Left ventricle myocardium inferior (tissue), 1 donor: ENCODE data around the gene TBX2. TPM values are rescaled to one million over a fixed set of nuclear protein-coding genes. Genes with fewer than 3 reads are reported as not detected.

ENCODE experiments used
- DNase-seq: peaks from one replicate; pipeline ENCODE4 v3.0.0-alpha.2; 2020
- H3K27ac ChIP-seq: fragments of 200-600 bp; replicated peaks from 2 replicates; pipeline ENCODE4 v1.8.0; 2021
- H3K27me3 ChIP-seq: fragments of 200-600 bp; 2 replicates; pipeline ENCODE4 v1.8.0; 2021; ENCODE audit warnings: low read depth
- H3K36me3 ChIP-seq: fragments of 200-600 bp; 2 replicates; pipeline ENCODE4 v1.8.0; 2021
- H3K4me1 ChIP-seq: fragments of 200-600 bp; 2 replicates; pipeline ENCODE4 v1.8.0; 2021
- H3K4me3 ChIP-seq: fragments of 200-600 bp; 2 replicates; pipeline ENCODE4 v1.8.0; 2021; ENCODE audit warnings: mild to moderate bottlenecking, moderate library complexity
- H3K9me3 ChIP-seq: fragments of 200-600 bp; replicated peaks from 2 replicates; pipeline ENCODE4 v1.8.0; 2021
- intact Hi-C: fragments of 100-400 bp; cut with micrococcal nuclease; formaldehyde crosslinking; loops from one replicate; pipeline ENCODE4 v1.11.0; 2022
- total RNA-seq: library from RNA; stranded (reverse); fragmentation: NEBNext Ultra II Directional; extraction: Animal tissue kit (Norgen Biotek cat#: 25700); gene quantifications from one replicate; pipeline ENCODE4 v1.2.1, GENCODE V29; 2021
- TF ChIP-seq, protein P1 (sequence below): fragments of 200-600 bp; IDR thresholded peaks from 2 replicates; pipeline ENCODE4 v1.8.0; 2021; ENCODE audit warnings: antibody characterized with exemption, mild to moderate bottlenecking, borderline replicate concordance
- donor health status: DM: no; HTN: yes; CAD: no; lungs with severe emphysema.

TBX2 gene
- total RNA-seq, 1 donor from 2014 or later: 8.2 TPM

DNA sequence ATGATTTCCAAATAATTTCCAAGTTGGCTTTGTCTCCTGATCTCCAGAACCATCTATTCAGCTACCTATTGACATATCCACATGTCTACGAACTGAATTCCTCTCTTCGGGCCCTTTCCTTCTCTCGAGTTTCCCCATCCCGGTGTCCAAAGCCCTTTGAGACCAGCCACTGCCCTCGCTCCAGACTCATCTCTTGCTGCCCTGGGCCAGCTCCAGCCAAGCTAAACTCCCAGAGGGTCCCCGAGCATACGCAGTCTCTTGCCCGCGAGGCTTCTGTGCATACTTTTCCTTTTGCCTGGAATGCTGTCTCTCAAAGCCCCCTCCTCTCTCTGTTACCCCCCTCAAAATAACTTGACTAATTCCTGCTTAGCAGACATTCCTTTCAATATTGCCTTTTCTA, 27.2 kb upstream of the TBX2 start:
- Histone ChIP-seq H3K36me3 (no peaks in the 10 kb centered on the region), H3K27me3 (no peaks in the 10 kb centered on the region), H3K27ac (no peak overlapping the region), H3K4me1 (no peaks in the 10 kb centered on the region), H3K4me3 (no peak overlapping the region), H3K9me3 (no peaks in the 10 kb centered on the region)
- intact Hi-C loops: no loop called here
- DNase-seq: no peak
- TF ChIP-seq, protein P1, sequence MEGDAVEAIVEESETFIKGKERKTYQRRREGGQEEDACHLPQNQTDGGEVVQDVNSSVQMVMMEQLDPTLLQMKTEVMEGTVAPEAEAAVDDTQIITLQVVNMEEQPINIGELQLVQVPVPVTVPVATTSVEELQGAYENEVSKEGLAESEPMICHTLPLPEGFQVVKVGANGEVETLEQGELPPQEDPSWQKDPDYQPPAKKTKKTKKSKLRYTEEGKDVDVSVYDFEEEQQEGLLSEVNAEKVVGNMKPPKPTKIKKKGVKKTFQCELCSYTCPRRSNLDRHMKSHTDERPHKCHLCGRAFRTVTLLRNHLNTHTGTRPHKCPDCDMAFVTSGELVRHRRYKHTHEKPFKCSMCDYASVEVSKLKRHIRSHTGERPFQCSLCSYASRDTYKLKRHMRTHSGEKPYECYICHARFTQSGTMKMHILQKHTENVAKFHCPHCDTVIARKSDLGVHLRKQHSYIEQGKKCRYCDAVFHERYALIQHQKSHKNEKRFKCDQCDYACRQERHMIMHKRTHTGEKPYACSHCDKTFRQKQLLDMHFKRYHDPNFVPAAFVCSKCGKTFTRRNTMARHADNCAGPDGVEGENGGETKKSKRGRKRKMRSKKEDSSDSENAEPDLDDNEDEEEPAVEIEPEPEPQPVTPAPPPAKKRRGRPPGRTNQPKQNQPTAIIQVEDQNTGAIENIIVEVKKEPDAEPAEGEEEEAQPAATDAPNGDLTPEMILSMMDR: no peak

DNA sequence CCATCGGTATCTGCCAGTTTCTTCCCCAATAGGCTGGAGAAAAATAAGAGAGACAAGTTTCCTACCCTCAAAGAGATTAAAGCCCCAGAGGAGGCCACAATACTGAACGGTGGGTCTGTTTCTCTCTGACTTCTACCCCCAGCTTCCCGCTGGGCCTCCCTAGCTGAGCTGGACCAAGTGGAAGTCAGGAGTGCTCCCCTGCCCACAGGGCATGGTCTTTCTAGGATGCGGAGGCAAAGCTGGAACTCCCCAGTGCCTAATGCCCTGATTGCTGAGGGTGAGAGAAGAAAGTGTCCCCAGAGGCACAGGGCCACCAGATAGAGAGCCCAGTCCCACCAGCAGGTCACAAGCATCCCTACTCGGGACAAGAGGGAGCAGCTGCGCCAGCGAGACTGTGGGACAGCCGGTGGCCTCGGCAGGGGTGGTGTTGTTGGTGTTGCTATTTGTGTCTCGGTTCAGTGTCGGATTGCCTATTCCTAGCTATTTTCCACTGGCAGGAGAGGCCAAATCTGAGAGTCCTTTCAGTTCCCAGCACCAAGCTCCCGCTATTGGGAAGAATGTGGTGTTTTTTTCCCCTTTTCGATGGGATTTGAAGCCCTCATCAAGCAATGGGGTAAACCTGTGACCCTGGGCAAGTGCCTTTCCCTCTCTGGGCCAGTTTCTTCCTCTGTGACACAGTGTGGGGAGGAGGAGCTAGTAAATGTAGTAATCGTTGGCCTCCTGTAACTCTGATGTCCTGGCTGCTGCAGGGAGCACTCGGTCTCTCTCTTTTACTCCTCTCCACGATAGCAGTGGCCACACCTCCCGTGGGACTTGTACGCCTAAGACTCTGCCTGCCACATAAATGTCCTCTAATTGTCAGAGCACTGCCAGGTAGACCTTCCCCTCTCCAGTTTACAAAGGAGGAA, 22.5 kb upstream of the TBX2 start:
- H3K27ac ChIP-seq: peak overlapping the region; percentile 58
- peaks cover 3% of the 10 kb centered on the region for H3K27me3 ChIP-seq
- TF ChIP-seq, protein P1: no peak
- no peaks in the 10 kb centered on the region for H3K9me3 ChIP-seq
- DNase-seq: no peak
- no peak overlapping the region for H3K4me3 ChIP-seq
- H3K4me1 ChIP-seq: peaks cover 7% of the 10 kb centered on the region
- H3K36me3 ChIP-seq: no peaks in the 10 kb centered on the region
- intact Hi-C loops: no loop called here

GRCh38 chr17:61378658-61379456, 20.8 kb upstream of the TBX2 start:
- TF ChIP-seq, protein P1: no peak
- no peak for DNase-seq
- H3K4me3 ChIP-seq: no peak overlapping the region
- intact Hi-C loops: no loop called here
- peaks cover 12% of the 10 kb centered on the region for H3K27me3 ChIP-seq
- H3K4me1 ChIP-seq: peaks cover 17% of the 10 kb centered on the region
- H3K27ac ChIP-seq: peak overlapping the region; percentile 11
- no peaks in the 10 kb centered on the region for H3K36me3 ChIP-seq
- H3K9me3 ChIP-seq: no peaks in the 10 kb centered on the region

- DNase-seq: no peak
- peaks cover 21% of the 10 kb centered on the region for H3K4me1 ChIP-seq
- peak overlapping the region; percentile 11 for H3K27ac ChIP-seq
- H3K36me3 ChIP-seq: no peaks in the 10 kb centered on the region
- H3K4me3 ChIP-seq: no peak overlapping the region
- TF ChIP-seq, protein P1: no peak
- peaks cover 12% of the 10 kb centered on the region for H3K27me3 ChIP-seq
- intact Hi-C loops: no loop called here
- H3K9me3 ChIP-seq: no peaks in the 10 kb centered on the region
Measured at GRCh38 chr17:61379457-61380216, 20.0 kb upstream of the TBX2 start.

DNA sequence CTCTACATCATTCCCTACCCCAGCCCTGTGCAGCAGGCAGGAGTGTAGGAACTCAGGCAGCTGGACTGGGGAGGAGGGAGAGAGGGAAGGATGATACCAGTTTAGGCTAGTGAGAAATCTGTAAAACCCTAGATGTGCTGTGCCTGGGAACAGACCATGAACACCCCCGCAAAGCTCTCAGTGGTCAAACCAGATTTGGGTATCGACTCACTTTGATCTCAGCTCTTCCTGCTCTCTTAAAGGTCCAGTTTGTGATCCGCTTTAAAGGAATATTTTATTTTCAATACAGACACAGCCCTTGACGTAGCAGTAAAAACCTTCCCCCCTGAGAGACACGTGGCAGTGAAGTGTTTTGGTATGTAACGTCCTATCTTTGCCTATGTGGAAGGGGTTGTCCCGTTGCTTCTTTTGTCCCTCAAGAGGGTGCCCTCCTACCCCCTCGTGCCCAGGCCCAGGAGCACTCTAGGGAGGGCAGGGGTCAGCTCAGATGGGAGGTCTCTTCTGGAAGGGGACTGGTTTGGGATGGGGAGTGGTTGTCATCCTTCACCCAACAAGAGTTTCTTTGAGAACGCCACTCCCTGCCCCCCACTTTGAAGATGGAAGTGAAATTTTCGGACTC, 19.3 kb upstream of the TBX2 start:
- Histone ChIP-seq H3K4me1 (peaks cover 21% of the 10 kb centered on the region), H3K36me3 (no peaks in the 10 kb centered on the region), H3K27ac (peak overlapping the region; percentile 11), H3K9me3 (no peaks in the 10 kb centered on the region), H3K27me3 (peaks cover 12% of the 10 kb centered on the region), H3K4me3 (no peak overlapping the region)
- DNase-seq: no peak
- intact Hi-C loops: no loop called here
- TF ChIP-seq, protein P1: no peak
